Activated naive CD8-positive, alpha-beta T cell treated with anti-CD3 and anti-CD28 coated beads, Interleukin-2, amount 10 ng/mL, durations not matched to agents 7 days and 5 days (primary cell): ENCODE data around the gene MAPK10. TPM values are rescaled to one million over a fixed set of nuclear protein-coding genes. Genes with fewer than 3 reads are reported as not detected.
"Not testable (repeated sequence)": the region's sequence is repeated elsewhere in the genome, so short reads cannot be mapped to it uniquely, and the experiment has no call there.

ENCODE experiments used
- ATAC-seq: fragments of 150-1000 bp; cut with Tn5 transposase; one replicate; pipeline ENCODE4 v1.10.0; 2021; ENCODE audit warnings: low read depth, moderate library complexity
- POLR2A ChIA-PET: fragments of 350-600 bp; sonication (Branson Sonifier 250); formaldehyde crosslinking; loops from one replicate; lab custom pipeline; 2021; ENCODE audit warnings: antibody characterized with exemption; lab: Charles Lee
- DNase-seq: peaks from one replicate; pipeline ENCODE4 v3.0.0; 2021
- H3K27ac Mint-ChIP-seq: one replicate; pipeline ENCODE4 v1.8.0; 2022; ENCODE audit warnings: mild to moderate bottlenecking, mixed read lengths
- H3K27me3 Mint-ChIP-seq: one replicate; pipeline ENCODE4 v1.8.0; 2022; ENCODE audit warnings: mild to moderate bottlenecking, moderate library complexity, mixed read lengths
- H3K36me3 Mint-ChIP-seq: one replicate; pipeline ENCODE4 v1.8.0; 2021; ENCODE audit warnings: mild to moderate bottlenecking, mixed read lengths
- H3K4me1 Mint-ChIP-seq: one replicate; pipeline ENCODE4 v1.8.0; 2021; ENCODE audit warnings: mixed read lengths
- H3K4me3 Mint-ChIP-seq: one replicate; pipeline ENCODE4 v1.8.0; 2022; ENCODE audit warnings: mild to moderate bottlenecking, moderate library complexity, mixed read lengths
- H3K9me3 Mint-ChIP-seq: one replicate; pipeline ENCODE4 v1.8.0; 2021; ENCODE audit warnings: mixed read lengths
- total RNA-seq, 2 experiments: library from RNA; stranded (reverse); gene quantifications; one replicate each; pipeline ENCODE4 v1.2.3, GENCODE V29; 2021

MAPK10 gene
- total RNA-seq, 2 experiments from 2014 or later, result not detected

DNA sequence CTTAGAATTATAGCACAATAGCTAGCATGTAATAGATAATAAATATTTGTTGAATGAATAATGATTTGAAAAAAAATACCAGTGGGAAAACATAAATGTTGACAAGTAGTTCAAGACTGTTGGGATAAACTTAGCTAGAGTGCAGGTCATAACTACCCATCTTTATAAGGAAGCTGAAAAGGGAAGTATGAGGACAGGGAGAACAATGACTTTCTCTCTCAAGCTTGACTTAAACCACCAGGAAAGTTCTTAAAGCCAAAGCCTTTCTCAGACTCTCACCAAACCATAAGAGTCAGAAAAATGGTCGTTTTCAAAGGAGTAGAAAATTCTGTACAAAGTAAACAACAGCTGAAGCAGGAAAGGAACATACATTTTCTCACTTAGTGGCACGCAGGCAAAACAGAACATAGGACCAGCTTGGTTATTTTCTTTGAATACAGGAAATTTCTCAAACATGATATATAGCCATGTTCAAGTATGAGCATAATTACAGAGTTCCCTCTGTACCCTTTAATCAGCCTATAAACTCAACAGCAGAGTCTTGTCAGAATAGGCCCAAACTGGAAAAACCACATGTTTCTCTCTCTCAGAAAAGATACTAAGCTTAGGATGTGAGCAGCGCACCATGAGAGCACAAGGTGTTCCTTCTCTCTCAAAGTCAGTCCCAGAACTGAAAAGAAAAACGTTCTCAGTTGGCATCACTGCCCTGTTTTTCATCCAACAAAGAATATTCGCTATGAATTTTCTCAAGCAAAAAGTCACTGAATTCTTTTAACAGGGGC, 28.7 kb downstream of the MAPK10 start:
- no peaks in the 10 kb centered on the region for H3K27me3 Mint-ChIP-seq
- H3K4me3 Mint-ChIP-seq, result no peak overlapping the region
- no peak overlapping the region for H3K27ac Mint-ChIP-seq
- ATAC-seq (no peak), DNase-seq (no peak)
- H3K9me3 Mint-ChIP-seq, result no peaks in the 10 kb centered on the region
- H3K4me1 Mint-ChIP-seq, result no peaks in the 10 kb centered on the region
- POLR2A ChIA-PET, result no interaction called here
- no peaks in the 10 kb centered on the region for H3K36me3 Mint-ChIP-seq

DNA sequence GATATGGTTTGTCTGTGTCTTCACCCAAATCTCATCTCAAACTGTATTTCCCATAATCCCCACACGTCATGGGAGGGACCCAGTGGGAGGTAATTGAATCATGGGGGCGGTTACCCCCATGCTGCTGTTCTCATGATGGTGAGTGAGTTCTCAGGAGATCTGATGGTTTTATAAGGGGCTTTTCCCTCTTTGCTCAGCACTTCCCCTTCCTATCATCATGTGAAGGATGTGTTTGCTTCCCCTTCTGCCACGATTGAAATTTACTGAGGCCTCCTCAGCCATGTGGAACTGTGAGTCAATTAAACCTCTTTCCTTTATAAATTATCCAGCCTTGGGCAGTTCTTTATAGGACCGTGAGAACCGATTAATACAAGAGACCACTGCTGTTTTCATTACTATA, 29.4 kb downstream of the MAPK10 start:
- H3K36me3 Mint-ChIP-seq, POLR2A ChIA-PET, H3K9me3 Mint-ChIP-seq, H3K27ac Mint-ChIP-seq, H3K4me1 Mint-ChIP-seq, ATAC-seq, DNase-seq, H3K4me3 Mint-ChIP-seq, H3K27me3 Mint-ChIP-seq: not testable (repeated sequence)

DNA sequence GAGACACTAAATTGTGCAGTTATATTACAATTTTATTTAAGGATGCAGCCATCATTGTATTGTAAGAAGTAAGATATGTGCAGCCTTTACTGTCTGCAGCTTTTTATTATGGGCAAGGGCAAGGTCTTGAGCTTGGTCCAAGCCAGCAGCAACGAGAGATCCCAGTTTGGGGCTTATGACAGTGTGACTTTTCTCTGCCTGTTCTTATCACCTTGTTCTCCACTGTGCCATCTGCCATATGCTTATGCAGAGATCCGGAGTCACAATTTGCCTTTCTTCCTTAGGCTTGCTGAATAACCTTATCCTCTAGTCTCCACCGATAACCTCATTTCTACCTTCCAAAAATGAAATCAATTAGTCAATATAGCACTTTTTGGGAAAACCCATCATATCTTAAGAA, 30.4 kb downstream of the MAPK10 start:
- Mint-ChIP-seq H3K4me1 (no peaks in the 10 kb centered on the region), H3K36me3 (no peaks in the 10 kb centered on the region), H3K9me3 (no peaks in the 10 kb centered on the region), H3K4me3 (no peak overlapping the region), H3K27ac (no peak overlapping the region), H3K27me3 (peaks cover 2% of the 10 kb centered on the region)
- DNase-seq (no peak), ATAC-seq (no peak)
- POLR2A ChIA-PET, result no interaction called here

DNA sequence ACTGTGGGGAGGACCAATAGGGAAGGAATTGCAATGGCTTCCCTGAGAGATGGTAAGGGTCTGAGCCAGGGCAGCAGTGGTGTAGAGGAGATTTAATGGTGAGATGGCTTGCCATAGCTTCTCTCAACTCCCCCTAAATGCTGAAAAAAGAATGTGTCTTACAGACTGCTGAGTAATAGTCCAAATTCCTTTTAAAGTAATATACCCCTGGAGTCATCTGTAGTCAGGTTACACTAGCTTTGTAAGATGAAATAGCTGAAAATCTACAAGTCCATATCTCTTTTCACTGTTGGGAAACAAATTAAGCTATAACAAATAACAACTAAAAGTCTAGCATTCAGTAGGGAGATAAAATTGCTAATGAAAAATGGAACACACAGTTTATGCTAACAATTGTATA, 33.5 kb downstream of the MAPK10 start:
- H3K27ac Mint-ChIP-seq, result no peak overlapping the region
- POLR2A ChIA-PET, result no interaction called here

DNA sequence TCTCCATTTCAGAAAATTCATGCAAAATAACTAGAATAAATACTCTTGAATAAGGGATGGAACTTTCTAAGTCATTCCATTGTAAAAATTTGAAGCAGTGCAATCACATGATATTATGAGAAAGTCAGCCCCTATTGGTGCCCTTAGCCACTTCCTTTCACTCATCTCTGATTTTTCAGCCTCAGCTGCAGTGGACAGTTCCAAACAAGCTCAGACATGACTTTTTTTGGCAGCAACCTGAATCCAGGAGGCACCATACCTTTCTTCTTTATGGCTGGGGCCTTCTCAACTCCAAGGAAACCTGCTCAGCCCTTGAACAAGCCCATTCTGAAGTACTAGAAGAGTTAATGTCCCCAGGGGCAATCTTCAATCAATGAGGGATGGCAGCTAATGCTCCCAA, 40.5 kb downstream of the MAPK10 start:
- DNase-seq, result no peak
- no peaks in the 10 kb centered on the region for H3K36me3 Mint-ChIP-seq
- POLR2A ChIA-PET, result no interaction called here
- H3K9me3 Mint-ChIP-seq, result no peaks in the 10 kb centered on the region
- ATAC-seq, result no peak
- H3K27me3 Mint-ChIP-seq, result no peaks in the 10 kb centered on the region
- H3K27ac Mint-ChIP-seq, result no peak overlapping the region
- no peak overlapping the region for H3K4me3 Mint-ChIP-seq
- no peaks in the 10 kb centered on the region for H3K4me1 Mint-ChIP-seq

More for the DNA sequence above, 33.5 kb downstream of the MAPK10 start:
- DNase-seq (no peak), ATAC-seq (no peak)
- H3K9me3 Mint-ChIP-seq, result no peaks in the 10 kb centered on the region
- H3K4me3 Mint-ChIP-seq, result no peak overlapping the region
- H3K36me3 Mint-ChIP-seq, result no peaks in the 10 kb centered on the region
- no peaks in the 10 kb centered on the region for H3K4me1 Mint-ChIP-seq
- peaks cover 2% of the 10 kb centered on the region for H3K27me3 Mint-ChIP-seq

DNA sequence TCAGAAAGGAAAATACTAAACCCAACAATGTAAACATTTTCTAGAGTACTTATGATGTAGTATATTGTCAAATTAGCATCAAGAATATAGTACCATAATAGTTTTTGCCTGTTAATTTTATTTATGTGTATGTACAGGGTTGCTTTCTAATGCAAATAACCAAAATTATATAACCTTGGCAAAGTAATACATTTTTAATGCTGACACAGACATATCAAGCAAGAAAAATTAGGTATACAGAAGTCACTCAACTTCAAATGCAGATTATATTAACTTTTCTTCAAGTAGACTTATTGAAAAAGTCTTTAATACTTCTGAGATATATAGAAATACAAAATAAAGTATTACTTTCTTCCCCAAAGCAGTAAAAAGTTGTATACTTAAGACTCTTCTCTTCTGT, 44.3 kb downstream of the MAPK10 start:
- no peak for DNase-seq
- H3K27me3 Mint-ChIP-seq, result no peaks in the 10 kb centered on the region
- H3K4me1 Mint-ChIP-seq, result no peaks in the 10 kb centered on the region
- no peaks in the 10 kb centered on the region for H3K36me3 Mint-ChIP-seq
- H3K9me3 Mint-ChIP-seq, result no peaks in the 10 kb centered on the region
- POLR2A ChIA-PET, result no interaction called here
- no peak overlapping the region for H3K4me3 Mint-ChIP-seq
- ATAC-seq, result no peak
- no peak overlapping the region for H3K27ac Mint-ChIP-seq

DNA sequence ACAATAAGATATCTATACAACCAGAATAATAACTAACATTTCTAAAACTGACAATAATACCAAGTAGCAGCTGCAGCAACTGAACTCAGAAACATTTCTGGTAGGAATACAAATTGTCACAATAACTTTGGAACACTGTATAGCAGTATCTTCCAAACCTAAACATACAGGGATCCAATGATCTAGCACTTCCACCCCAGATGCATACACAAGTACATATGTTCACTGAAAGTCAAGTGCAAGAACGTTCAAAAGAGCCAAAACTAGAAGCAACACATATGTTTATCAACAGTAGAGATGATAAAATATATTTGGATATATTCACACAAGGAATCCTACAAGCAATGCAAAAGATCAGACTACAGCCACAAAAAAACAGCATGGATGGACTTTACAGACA, 46.2 kb downstream of the MAPK10 start:
- Mint-ChIP-seq H3K9me3 (no peaks in the 10 kb centered on the region), H3K4me3 (no peak overlapping the region), H3K4me1 (no peaks in the 10 kb centered on the region), H3K27me3 (no peaks in the 10 kb centered on the region), H3K36me3 (no peaks in the 10 kb centered on the region), H3K27ac (no peak overlapping the region)
- POLR2A ChIA-PET, result no interaction called here
- DNase-seq, result no peak
- ATAC-seq, result no peak

DNA sequence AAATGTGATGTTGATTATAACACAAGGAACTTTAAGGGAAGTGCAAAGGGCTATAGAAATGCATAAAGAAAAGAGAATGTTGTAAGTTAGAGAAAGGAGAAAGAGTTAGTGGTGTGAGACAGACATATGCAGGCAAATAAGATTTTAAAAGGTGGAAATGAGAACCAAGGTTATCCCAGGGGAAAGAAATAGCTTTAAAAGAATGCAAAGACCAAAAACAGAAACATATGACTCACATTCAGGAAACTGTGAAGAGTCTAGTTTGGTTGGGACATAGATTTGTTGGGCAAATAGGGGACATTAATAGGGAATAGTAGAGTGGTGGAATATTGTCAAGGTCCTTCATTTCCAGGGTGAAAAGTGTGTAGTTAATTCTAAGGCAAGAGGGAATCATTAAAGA, 52.4 kb downstream of the MAPK10 start:
- ATAC-seq (no peak), DNase-seq (no peak)
- Mint-ChIP-seq H3K27me3 (no peaks in the 10 kb centered on the region), H3K4me3 (no peak overlapping the region), H3K4me1 (no peaks in the 10 kb centered on the region), H3K27ac (no peak overlapping the region), H3K9me3 (no peaks in the 10 kb centered on the region), H3K36me3 (no peaks in the 10 kb centered on the region)
- POLR2A ChIA-PET, result no interaction called here

DNA sequence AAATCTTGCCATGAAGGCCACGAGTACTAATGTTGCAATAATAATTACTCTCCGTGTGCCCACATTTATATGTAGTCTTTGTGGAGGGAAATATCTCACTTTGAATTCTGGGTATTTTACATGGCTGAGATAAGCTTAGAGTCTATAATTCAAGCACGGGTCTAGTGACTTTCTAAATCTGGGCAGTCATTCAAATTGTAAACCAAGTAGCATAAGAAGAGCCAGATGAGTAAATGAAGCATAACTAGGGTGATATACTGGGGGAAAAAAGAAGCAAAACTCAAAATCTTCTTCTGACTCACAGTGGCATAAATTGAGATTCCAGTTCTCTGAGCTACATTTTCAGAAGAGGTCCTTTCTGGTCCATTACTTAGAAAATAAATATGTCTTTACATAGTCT, 53.0 kb downstream of the MAPK10 start:
- no peak overlapping the region for H3K4me3 Mint-ChIP-seq
- ATAC-seq (no peak), DNase-seq (no peak)
- no peaks in the 10 kb centered on the region for H3K4me1 Mint-ChIP-seq
- H3K9me3 Mint-ChIP-seq, result no peaks in the 10 kb centered on the region
- H3K27ac Mint-ChIP-seq, result no peak overlapping the region
- no peaks in the 10 kb centered on the region for H3K27me3 Mint-ChIP-seq
- H3K36me3 Mint-ChIP-seq, result no peaks in the 10 kb centered on the region
- POLR2A ChIA-PET, result no interaction called here

DNA sequence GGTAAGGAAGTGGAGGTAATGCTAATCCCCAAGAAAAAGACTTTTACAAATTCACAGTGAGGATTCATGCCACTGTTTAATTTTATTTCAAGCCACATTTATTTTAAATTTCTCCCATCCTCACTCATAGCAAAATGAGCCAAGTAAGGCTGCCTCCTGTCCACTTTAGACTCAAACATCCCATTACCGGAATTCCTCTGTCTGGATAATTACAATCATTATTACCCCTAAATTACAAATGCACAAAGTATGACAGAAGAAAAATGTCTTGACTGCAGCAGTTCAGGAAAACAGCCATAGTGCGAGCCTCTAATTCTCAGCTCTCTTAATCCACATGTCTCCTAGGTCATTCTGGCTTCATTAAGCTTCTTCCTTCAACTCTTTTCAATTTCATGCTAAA, 57.0 kb downstream of the MAPK10 start:
- H3K4me3 Mint-ChIP-seq, result no peak overlapping the region
- no peaks in the 10 kb centered on the region for H3K4me1 Mint-ChIP-seq
- no peak for DNase-seq
- no peaks in the 10 kb centered on the region for H3K27me3 Mint-ChIP-seq
- ATAC-seq, result no peak
- POLR2A ChIA-PET, result no interaction called here
- no peak overlapping the region for H3K27ac Mint-ChIP-seq
- no peaks in the 10 kb centered on the region for H3K9me3 Mint-ChIP-seq
- no peaks in the 10 kb centered on the region for H3K36me3 Mint-ChIP-seq

DNA sequence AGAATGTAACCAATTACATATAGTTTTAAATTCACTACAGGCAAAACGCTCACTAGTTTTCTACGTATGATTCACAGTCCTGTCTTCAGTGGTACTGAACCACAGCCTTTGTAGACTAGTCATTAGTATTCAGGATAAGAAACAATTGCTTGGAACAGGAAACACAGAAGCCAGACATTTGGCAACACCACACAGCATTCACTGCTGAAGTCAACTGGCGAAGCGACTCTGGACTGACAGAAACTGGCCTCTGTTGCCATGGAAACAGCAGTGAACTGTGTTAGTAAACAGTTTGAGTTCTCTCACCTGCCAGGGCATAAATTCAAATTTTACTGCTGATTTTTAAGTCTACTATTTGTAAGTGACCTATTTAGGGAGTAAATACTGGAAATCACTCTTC, 57.6 kb downstream of the MAPK10 start:
- ATAC-seq, result no peak
- H3K4me1 Mint-ChIP-seq, result no peaks in the 10 kb centered on the region
- no peaks in the 10 kb centered on the region for H3K36me3 Mint-ChIP-seq

DNA sequence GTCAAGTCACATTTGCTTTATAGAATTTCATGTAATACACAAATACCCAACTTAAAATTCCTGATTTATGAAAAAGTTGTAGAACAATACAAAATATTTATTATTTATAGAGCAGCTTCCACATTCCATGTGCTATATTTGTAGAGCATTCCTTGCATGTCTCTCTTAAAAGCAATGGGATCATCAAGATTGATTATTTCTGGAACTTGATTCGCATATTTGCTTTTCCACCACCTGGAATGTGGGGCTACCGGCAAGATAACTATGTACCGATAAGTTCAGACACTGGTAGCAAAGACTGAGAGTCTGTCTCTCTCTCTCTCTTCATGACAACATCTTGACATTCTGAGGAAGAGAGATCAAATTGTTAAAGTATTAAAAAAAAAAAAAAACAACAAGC, 59.3 kb downstream of the MAPK10 start:
- Mint-ChIP-seq H3K27ac (no peak overlapping the region), H3K27me3 (no peaks in the 10 kb centered on the region), H3K4me3 (no peak overlapping the region), H3K36me3 (no peaks in the 10 kb centered on the region), H3K4me1 (no peaks in the 10 kb centered on the region), H3K9me3 (no peaks in the 10 kb centered on the region)
- no peak for ATAC-seq
- DNase-seq, result no peak
- POLR2A ChIA-PET, result no interaction called here

More for the DNA sequence above, 57.6 kb downstream of the MAPK10 start:
- Mint-ChIP-seq H3K27me3 (no peaks in the 10 kb centered on the region), H3K4me3 (no peak overlapping the region), H3K27ac (no peak overlapping the region), H3K9me3 (no peaks in the 10 kb centered on the region)
- POLR2A ChIA-PET, result no interaction called here
- no peak for DNase-seq

DNA sequence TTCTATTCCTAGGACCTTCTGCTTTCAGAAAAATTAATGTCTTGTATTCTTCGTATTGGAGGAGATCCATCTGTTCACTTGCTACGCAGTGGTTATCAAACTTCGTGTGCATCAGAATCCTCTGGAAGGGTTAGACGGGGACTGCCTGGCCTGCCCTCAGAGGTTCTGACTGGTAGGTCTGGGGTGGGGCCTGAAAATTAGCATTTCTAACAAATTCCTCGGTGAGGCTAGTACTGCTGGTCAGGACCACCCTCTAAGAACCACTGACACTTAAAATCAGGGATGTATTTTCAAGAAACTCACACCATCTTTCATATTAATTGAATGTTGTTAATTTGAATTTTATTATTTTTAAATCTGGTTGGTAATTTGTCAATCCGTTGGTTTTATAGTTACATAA, 63.0 kb downstream of the MAPK10 start:
- Mint-ChIP-seq H3K36me3 (no peaks in the 10 kb centered on the region), H3K4me3 (no peak overlapping the region), H3K27me3 (no peaks in the 10 kb centered on the region)

DNA sequence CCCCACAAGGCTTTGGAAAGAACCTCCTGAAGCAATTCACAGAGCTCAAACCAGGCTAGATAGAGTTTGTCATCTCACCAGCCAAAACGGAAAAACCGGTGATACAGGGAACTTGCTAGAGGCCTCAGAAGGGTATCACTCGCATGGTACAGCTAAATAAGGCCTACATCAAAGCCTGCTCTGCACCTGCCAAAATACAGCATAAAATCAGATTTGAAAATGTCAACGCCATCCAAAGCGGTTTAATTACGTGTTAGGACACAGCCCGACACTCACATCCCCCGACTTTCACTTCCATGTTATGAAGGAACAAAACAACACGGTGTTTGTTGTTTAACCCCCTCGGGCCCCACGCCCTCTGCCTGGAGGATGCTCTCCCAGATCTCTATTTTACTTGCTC, 65.0 kb downstream of the MAPK10 start:
- Mint-ChIP-seq H3K27ac (no peak overlapping the region), H3K9me3 (no peaks in the 10 kb centered on the region), H3K4me1 (no peaks in the 10 kb centered on the region), H3K36me3 (no peaks in the 10 kb centered on the region), H3K27me3 (no peaks in the 10 kb centered on the region), H3K4me3 (no peak overlapping the region)
- ATAC-seq (no peak), DNase-seq (no peak)
- POLR2A ChIA-PET, result no interaction called here

More for the DNA sequence above, 63.0 kb downstream of the MAPK10 start:
- Mint-ChIP-seq H3K27ac (no peak overlapping the region), H3K4me1 (no peaks in the 10 kb centered on the region), H3K9me3 (no peaks in the 10 kb centered on the region)
- ATAC-seq (no peak), DNase-seq (no peak)
- POLR2A ChIA-PET, result no interaction called here
